HG03095 (cell line): Measurements from ENCODE around the gene ANTXR1.

Experiments
- ATAC-seq: cut with Tn5 transposase; IDR thresholded peaks from one replicate; pipeline ENCODE4 v1.9.1; 2021; ENCODE audit warnings: moderate library complexity; ENCODE audit not compliant: unreplicated experiment

ANTXR1 gene

GRCh38 chr2:69177063-69177771 lies 164.2 kb downstream of the ANTXR1 start:
- no peak for ATAC-seq

- ATAC-seq = no peak
These were observed 165.0 kb downstream of the ANTXR1 start for GRCh38 chr2:69177785-69178636.

GRCh38 chr2:69178756-69179155 lies 165.8 kb downstream of the ANTXR1 start:
- no peak for ATAC-seq

- no peak for ATAC-seq
These were observed 167.2 kb downstream of the ANTXR1 start for GRCh38 chr2:69180227-69180626.

GRCh38 chr2:69180974-69181373 lies 168.0 kb downstream of the ANTXR1 start:
- no peak for ATAC-seq

- ATAC-seq = no peak
These were observed 168.9 kb downstream of the ANTXR1 start for GRCh38 chr2:69181806-69182427.

GRCh38 chr2:69183659-69184058 lies 170.7 kb downstream of the ANTXR1 start:
- no peak for ATAC-seq

GRCh38 chr2:69184224-69184623 lies 171.2 kb downstream of the ANTXR1 start:
- ATAC-seq = no peak

- no peak for ATAC-seq
These were observed 172.8 kb downstream of the ANTXR1 start for GRCh38 chr2:69185807-69186206.

- ATAC-seq = no peak
These were observed 173.6 kb downstream of the ANTXR1 start for GRCh38 chr2:69186614-69187013.

- ATAC-seq = no peak
These were observed 175.4 kb downstream of the ANTXR1 start for GRCh38 chr2:69188182-69188900.

GRCh38 chr2:69190743-69191404 lies 177.9 kb downstream of the ANTXR1 start:
- ATAC-seq = no peak

- ATAC-seq = no peak
These were observed 178.7 kb downstream of the ANTXR1 start for GRCh38 chr2:69191634-69192033.

GRCh38 chr2:69192176-69192945 lies 179.4 kb downstream of the ANTXR1 start:
- ATAC-seq = no peak

GRCh38 chr2:69195706-69196105 lies 182.7 kb downstream of the ANTXR1 start:
- no peak for ATAC-seq

- no peak for ATAC-seq
These were observed 183.5 kb downstream of the ANTXR1 start for GRCh38 chr2:69196327-69197117.

- no peak for ATAC-seq
These were observed 187.1 kb downstream of the ANTXR1 start for GRCh38 chr2:69200107-69200520.

GRCh38 chr2:69201259-69201658 lies 188.3 kb downstream of the ANTXR1 start:
- no peak for ATAC-seq

- ATAC-seq = no peak
These were observed 189.3 kb downstream of the ANTXR1 start for GRCh38 chr2:69202327-69202726.
